Activated naive CD4-positive, alpha-beta T cell treated with anti-CD3 and anti-CD28 coated beads, Interleukin-2, amount 50 U/mL, for 72 hours (primary cell): ENCODE results near the gene DBNDD1. TPM values are rescaled to one million over a fixed set of nuclear protein-coding genes. Genes with fewer than 3 reads are reported as not detected.

Experiments
- ATAC-seq, 2 donors: fragments of 150-1000 bp; cut with Tn5 transposase; 2 replicates each; pipeline ENCODE4 v1.10.0; 2021; ENCODE audit warnings: mild to moderate bottlenecking in 2 of 2, moderate library complexity in 2 of 2
- DNase-seq, 2 donors: peaks; one replicate each; pipeline ENCODE4 v3.0.0; 2021 to 2022; ENCODE audit warnings: low spot score in 2 of 2
- H3K27ac Mint-ChIP-seq, 2 donors: one replicate each; pipeline ENCODE4 v1.8.0; 2022; ENCODE audit warnings: mild to moderate bottlenecking in 2 of 2, mixed read lengths in 2 of 2
- H3K36me3 Mint-ChIP-seq, 2 donors: one replicate each; pipeline ENCODE4 v1.8.0; 2022; ENCODE audit warnings: mixed read lengths in 2 of 2
- H3K9me3 Mint-ChIP-seq, 2 donors: one replicate each; pipeline ENCODE4 v1.8.0; 2022; ENCODE audit warnings: mixed read lengths in 2 of 2
- total RNA-seq, 2 donors: library from RNA; stranded (reverse); gene quantifications; one replicate each; pipeline ENCODE4 v1.2.3, GENCODE V29; 2022

The DBNDD1 gene
- total RNA-seq, 2 donors from 2014 or later = 0.50 to 1.1 TPM

GRCh38 chr16:90042946-90043514 lies 23.8 kb upstream of the DBNDD1 start:
- Mint-ChIP-seq H3K36me3 (peaks cover 0 to 8% of the 10 kb centered on the region in 2 donors), H3K9me3 (no peaks in the 10 kb centered on the region), H3K27ac (no peak overlapping the region)
- DNase-seq (no peak), ATAC-seq (no peak)

GRCh38 chr16:90041896-90042473 lies 22.7 kb upstream of the DBNDD1 start:
- no peaks in the 10 kb centered on the region for H3K9me3 Mint-ChIP-seq
- peaks cover 0 to 8% of the 10 kb centered on the region in 2 donors for H3K36me3 Mint-ChIP-seq
- H3K27ac Mint-ChIP-seq = no peak overlapping the region
- ATAC-seq (no peak), DNase-seq (no peak)

GRCh38 chr16:90040152-90041023 lies 21.1 kb upstream of the DBNDD1 start:
- Mint-ChIP-seq H3K9me3 (no peaks in the 10 kb centered on the region), H3K36me3 (peaks cover 0 to 4% of the 10 kb centered on the region in 2 donors), H3K27ac (peak overlapping the region in 1 of 2 donors; percentile 1)
- DNase-seq (no peak), ATAC-seq (no peak)

- Mint-ChIP-seq H3K27ac (peak overlapping the region in 1 of 2 donors; percentile 88), H3K36me3 (peaks cover 4 to 5% of the 10 kb centered on the region in 2 donors), H3K9me3 (no peaks in the 10 kb centered on the region)
- no peak for DNase-seq
- ATAC-seq = no peak
Measured at GRCh38 chr16:90037276-90037675, 18.0 kb upstream of the DBNDD1 start.

GRCh38 chr16:90035902-90036301 lies 16.6 kb upstream of the DBNDD1 start:
- ATAC-seq = no peak
- no peak overlapping the region for H3K27ac Mint-ChIP-seq
- H3K36me3 Mint-ChIP-seq = peaks cover 12 to 14% of the 10 kb centered on the region in 2 donors
- DNase-seq = no peak
- peaks cover 5% of the 10 kb centered on the region in 2 donors for H3K9me3 Mint-ChIP-seq

- Mint-ChIP-seq H3K9me3 (peaks cover 5% of the 10 kb centered on the region in 2 donors), H3K36me3 (peaks cover 12 to 14% of the 10 kb centered on the region in 2 donors), H3K27ac (no peak overlapping the region)
- no peak for DNase-seq
- no peak for ATAC-seq
Measured at GRCh38 chr16:90034504-90034903, 15.2 kb upstream of the DBNDD1 start.

- DNase-seq = no peak
- H3K36me3 Mint-ChIP-seq = peaks cover 12 to 14% of the 10 kb centered on the region in 2 donors
- peak in 1 of 2 donors; percentile 7 for ATAC-seq
- H3K9me3 Mint-ChIP-seq = peaks cover 5% of the 10 kb centered on the region in 2 donors
- peak overlapping the region in 1 of 2 donors; percentile 39 for H3K27ac Mint-ChIP-seq
Measured at GRCh38 chr16:90033387-90033786, 14.1 kb upstream of the DBNDD1 start.

GRCh38 chr16:90032674-90033331 lies 13.5 kb upstream of the DBNDD1 start:
- Mint-ChIP-seq H3K27ac (peak overlapping the region; percentile 87 to 98), H3K36me3 (peaks cover 12 to 14% of the 10 kb centered on the region in 2 donors), H3K9me3 (peaks cover 5% of the 10 kb centered on the region in 2 donors)
- no peak for DNase-seq
- ATAC-seq = peak; percentile 47 to 58

- Mint-ChIP-seq H3K27ac (peak overlapping the region; percentile 87 to 98), H3K36me3 (peaks cover 12 to 14% of the 10 kb centered on the region in 2 donors), H3K9me3 (peaks cover 5% of the 10 kb centered on the region in 2 donors)
- ATAC-seq (peak; percentile 24 to 25), DNase-seq (no peak)
Measured at GRCh38 chr16:90031931-90032673, 12.8 kb upstream of the DBNDD1 start.

- DNase-seq (no peak), ATAC-seq (peak; percentile 53 to 64)
- H3K36me3 Mint-ChIP-seq = peaks cover 12 to 14% of the 10 kb centered on the region in 2 donors
- H3K27ac Mint-ChIP-seq = peak overlapping the region; percentile 87 to 98
- peaks cover 5% of the 10 kb centered on the region in 2 donors for H3K9me3 Mint-ChIP-seq
Measured at GRCh38 chr16:90031186-90031930, 12.1 kb upstream of the DBNDD1 start.

GRCh38 chr16:90028985-90029384 lies 9.7 kb upstream of the DBNDD1 start:
- H3K9me3 Mint-ChIP-seq = peaks cover 5% of the 10 kb centered on the region in 2 donors
- ATAC-seq (no peak), DNase-seq (no peak)
- peak overlapping the region in 1 of 2 donors; percentile 5 for H3K27ac Mint-ChIP-seq
- peaks cover 12 to 14% of the 10 kb centered on the region in 2 donors for H3K36me3 Mint-ChIP-seq

GRCh38 chr16:90027611-90028010 lies 8.4 kb upstream of the DBNDD1 start:
- Mint-ChIP-seq H3K9me3 (peaks cover 5% of the 10 kb centered on the region in 2 donors), H3K36me3 (peaks cover 12 to 13% of the 10 kb centered on the region in 2 donors), H3K27ac (no peak overlapping the region)
- ATAC-seq (no peak), DNase-seq (no peak)

- no peak for ATAC-seq
- peaks cover 0 to 7% of the 10 kb centered on the region in 2 donors for H3K9me3 Mint-ChIP-seq
- H3K36me3 Mint-ChIP-seq = peaks cover 6 to 12% of the 10 kb centered on the region in 2 donors
- no peak overlapping the region for H3K27ac Mint-ChIP-seq
- no peak for DNase-seq
Measured at GRCh38 chr16:90026135-90026534, 6.9 kb upstream of the DBNDD1 start.

GRCh38 chr16:90023078-90023447 lies 3.8 kb upstream of the DBNDD1 start:
- DNase-seq (no peak), ATAC-seq (no peak)
- Mint-ChIP-seq H3K9me3 (peaks cover 0 to 7% of the 10 kb centered on the region in 2 donors), H3K27ac (peak overlapping the region; percentile 77 to 79), H3K36me3 (peaks cover 6 to 13% of the 10 kb centered on the region in 2 donors)
